A549 (cell line): Measurements from ENCODE around the gene TMEM225.

Experiments used
- MAZ ChIP-seq: fragments of 150-350 bp; IDR thresholded peaks from 2 replicates; pipeline ENCODE4 v1.6.1; 2014; ENCODE audit warnings: antibody characterized with exemption, low read depth, low read length, borderline replicate concordance
- MYC ChIP-seq: IDR thresholded peaks from 2 replicates; pipeline ENCODE4 v1.6.1; 2012; ENCODE audit warnings: mild to moderate bottlenecking, inconsistent platforms, low read length, improper control_type of control experiment, borderline replicate concordance
- POLR2A ChIP-seq: IDR thresholded peaks from 2 replicates; pipeline ENCODE4 v1.6.1; 2012; ENCODE audit warnings: mild to moderate bottlenecking, low read length
- TF ChIP-seq, protein P1 (sequence below): fragments of >200 bp; sonication (Bioruptor Twin); formaldehyde crosslinking; IDR thresholded peaks from 3 replicates; pipeline ENCODE4 v1.5.1; 2016
- TF ChIP-seq, protein P2 (sequence below): fragments of 200-600 bp; sonication (generic); IDR thresholded peaks from 2 replicates; pipeline ENCODE4 v1.6.1; 2016; ENCODE audit warnings: antibody characterized with exemption, mild to moderate bottlenecking, moderate library complexity

DNA sequence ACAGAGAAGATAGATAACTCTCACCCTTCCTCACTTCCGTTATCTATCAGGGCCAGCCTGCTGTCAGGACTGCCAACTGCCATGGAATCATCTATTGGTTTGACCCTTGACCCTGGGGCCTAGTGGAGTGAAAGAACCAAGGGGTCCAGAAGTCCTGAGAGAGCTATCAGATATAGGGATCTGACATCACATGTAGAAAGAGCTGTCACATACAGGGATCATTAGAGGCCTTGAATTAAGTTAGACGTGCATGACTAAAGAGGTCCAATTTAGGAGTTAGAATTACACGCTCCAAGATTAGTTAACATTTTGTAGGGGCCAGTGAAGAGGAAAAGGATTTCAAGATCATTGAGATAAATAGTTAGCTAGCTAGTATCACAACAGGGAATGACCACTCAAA, at the start of gene TMEM225:
- TF ChIP-seq, protein P1, sequence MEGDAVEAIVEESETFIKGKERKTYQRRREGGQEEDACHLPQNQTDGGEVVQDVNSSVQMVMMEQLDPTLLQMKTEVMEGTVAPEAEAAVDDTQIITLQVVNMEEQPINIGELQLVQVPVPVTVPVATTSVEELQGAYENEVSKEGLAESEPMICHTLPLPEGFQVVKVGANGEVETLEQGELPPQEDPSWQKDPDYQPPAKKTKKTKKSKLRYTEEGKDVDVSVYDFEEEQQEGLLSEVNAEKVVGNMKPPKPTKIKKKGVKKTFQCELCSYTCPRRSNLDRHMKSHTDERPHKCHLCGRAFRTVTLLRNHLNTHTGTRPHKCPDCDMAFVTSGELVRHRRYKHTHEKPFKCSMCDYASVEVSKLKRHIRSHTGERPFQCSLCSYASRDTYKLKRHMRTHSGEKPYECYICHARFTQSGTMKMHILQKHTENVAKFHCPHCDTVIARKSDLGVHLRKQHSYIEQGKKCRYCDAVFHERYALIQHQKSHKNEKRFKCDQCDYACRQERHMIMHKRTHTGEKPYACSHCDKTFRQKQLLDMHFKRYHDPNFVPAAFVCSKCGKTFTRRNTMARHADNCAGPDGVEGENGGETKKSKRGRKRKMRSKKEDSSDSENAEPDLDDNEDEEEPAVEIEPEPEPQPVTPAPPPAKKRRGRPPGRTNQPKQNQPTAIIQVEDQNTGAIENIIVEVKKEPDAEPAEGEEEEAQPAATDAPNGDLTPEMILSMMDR: no peak
- TF ChIP-seq, protein P2, sequence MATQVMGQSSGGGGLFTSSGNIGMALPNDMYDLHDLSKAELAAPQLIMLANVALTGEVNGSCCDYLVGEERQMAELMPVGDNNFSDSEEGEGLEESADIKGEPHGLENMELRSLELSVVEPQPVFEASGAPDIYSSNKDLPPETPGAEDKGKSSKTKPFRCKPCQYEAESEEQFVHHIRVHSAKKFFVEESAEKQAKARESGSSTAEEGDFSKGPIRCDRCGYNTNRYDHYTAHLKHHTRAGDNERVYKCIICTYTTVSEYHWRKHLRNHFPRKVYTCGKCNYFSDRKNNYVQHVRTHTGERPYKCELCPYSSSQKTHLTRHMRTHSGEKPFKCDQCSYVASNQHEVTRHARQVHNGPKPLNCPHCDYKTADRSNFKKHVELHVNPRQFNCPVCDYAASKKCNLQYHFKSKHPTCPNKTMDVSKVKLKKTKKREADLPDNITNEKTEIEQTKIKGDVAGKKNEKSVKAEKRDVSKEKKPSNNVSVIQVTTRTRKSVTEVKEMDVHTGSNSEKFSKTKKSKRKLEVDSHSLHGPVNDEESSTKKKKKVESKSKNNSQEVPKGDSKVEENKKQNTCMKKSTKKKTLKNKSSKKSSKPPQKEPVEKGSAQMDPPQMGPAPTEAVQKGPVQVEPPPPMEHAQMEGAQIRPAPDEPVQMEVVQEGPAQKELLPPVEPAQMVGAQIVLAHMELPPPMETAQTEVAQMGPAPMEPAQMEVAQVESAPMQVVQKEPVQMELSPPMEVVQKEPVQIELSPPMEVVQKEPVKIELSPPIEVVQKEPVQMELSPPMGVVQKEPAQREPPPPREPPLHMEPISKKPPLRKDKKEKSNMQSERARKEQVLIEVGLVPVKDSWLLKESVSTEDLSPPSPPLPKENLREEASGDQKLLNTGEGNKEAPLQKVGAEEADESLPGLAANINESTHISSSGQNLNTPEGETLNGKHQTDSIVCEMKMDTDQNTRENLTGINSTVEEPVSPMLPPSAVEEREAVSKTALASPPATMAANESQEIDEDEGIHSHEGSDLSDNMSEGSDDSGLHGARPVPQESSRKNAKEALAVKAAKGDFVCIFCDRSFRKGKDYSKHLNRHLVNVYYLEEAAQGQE: no peak
- TF ChIP-seq MAZ (no peak), POLR2A (no peak), MYC (no peak)
